ENCODE measurements around the gene DLG2.

DNA sequence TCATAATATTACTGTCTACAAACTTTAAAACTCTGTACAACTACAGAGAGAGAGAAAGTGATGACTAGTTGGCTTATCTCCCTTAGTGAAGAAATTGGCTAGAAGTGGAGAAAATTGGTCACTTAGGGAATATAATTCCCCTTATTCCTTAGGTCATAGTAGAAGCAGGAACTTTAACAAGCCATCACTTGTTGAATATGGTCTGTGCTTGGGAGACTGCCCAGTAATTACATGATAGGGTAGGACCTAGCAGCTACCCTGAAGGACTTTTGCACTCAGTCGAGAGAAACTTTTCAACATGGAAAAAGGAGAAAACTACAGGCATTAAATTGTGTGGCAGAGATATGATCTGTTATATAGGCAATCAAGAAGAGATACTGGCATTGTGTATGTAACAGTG lies 1764.5 kb downstream of the DLG2 start:
- TF ChIP-seq CTCF (IDR thresholded peaks at IDR 0.05; ENCODE audit: insufficient read depth, low read depth, low read length) (no peak), EZH2 (IDR thresholded peaks at IDR 0.05; ENCODE audit: insufficient read depth, low read length) (no peak)
